ENCODE results near the gene ARAP3.

The ARAP3 gene

DNA sequence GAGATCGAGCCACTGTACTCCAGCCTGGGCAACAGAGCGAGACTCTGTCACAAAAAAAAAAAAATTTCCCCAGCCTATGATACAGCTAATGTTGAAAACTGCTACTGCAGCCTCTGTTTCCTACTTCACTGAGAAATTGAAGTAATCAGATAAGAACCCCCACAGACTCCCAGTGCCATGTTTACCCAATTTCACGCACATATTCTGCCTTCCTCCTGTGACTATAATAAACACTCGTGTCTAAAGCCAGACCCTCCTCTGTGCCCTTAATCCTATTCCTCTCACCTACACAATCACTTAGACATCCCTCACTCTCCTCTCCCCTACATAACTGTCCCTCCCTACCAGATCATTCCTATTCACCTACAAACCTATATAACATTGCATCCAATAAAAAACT, 6.4 kb downstream of the ARAP3 start:
- in situ Hi-C loops (cut with MboI; ENCODE audit: low sequenced_read_pairs) = loop anchor here (10.0 to 25.0 kb wide), 2 partner anchors 279 to 462 kb away; partner anchors contain the start of gene PCDH12

DNA sequence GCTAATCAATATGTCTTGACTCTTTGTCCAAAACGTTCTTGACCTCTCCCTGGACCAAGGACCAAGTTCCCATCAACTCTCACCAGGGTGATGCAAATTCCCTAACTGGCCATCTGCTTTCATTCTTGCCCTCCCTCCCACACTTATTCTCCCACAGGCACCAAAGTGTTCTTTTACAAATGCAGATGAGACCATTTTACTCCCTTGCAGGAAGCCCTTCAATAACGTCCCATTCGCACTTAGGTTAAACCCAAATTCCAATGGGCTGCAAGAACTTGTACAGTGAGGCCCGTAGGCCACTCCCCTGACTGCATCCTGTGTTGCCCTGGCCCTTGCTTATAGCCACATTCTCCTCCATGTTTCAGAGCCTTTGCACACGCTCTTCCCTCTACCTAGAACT, 7.3 kb downstream of the ARAP3 start:
- in situ Hi-C loops (cut with MboI; ENCODE audit: low sequenced_read_pairs) = loop anchor here (10.0 to 25.0 kb wide), 2 partner anchors 280 to 463 kb away; partner anchors contain the start of gene PCDH12

DNA sequence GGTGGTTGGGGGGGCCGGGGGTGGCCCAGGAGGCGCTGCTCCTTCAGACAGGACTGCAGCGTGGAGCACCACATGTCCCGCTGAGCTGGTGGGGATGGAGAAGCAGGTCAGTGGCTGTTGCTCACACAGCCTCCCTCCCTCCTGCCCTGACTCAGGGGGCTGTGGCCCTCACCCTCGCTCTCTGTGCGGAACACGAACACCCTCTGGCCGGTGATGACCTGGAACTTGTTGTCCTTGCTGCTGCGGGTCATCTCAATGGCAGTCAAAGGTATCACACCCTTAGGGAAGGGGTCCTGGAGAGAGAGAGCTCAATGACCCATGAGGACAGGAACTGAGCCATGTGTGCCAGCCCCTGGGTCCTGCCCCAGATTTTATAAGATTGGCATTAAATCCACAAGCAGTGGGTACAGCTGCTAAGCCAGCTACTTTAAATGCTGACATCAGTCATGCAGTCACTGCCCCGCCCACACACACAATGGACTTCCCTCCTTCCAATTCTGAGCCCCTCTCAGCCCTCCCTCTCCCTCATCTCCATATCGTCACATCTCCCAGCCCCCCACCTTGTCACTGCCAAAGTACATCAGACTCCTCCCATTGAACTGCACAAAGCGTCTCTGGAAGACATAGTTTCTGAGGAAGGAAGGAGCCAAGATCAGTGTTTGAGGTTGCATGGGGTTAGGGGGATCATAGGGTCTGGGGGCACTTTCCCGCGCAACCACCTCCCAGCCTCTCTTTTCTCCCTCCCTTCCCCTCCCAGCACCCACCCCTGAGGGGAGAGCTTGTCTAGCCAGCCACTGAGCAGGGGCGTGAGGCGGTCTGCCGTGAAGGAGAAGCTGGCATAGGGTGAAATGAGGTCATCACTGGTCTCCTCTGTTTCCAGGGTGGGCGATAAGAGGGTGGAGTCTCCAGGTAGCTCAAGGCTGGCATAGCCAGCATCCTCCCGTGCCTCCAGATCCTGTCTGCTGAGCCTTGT, 8.9 kb downstream of the ARAP3 start:
- in situ Hi-C loops (cut with MboI; ENCODE audit: low sequenced_read_pairs) = loop anchor here (10.0 kb wide), 1 partner anchor 282 kb away; the partner anchor contains the start of gene PCDH12

DNA sequence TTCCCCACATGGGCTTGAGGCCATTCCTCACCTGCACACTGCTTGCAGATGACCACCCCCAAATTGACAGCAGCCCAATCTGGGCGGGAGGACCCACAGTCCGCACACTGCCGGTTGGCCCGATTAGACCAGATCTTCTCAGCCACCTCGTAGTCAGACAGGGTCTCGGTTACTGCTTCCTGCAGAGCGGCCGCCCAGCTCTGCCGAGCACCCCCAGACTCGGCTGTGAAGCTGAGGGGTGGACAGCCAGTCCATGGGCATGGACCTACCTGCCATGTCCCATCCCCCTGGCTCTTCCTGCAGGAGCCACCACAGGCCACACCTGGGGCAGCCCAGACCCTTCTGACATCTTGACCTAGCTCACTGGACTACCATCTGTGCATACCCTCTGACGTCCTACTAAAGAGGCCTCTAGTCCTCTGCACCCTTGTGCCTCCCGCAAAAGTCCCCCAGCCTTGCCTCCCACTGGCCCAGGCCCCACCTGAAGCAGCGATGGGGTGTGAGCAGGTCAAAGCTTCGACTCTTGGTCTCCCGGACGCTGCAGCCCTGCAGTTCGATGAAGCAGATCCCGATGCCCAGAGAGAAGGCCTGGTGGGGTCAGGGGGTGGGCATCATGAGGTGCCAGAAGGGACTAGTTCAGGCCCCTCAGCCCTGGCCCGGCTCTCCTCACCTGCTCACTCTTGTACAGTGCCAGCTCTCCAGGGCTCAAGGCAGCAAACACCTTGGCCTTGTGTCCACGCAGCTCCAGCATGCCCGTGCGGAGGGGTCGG, 9.8 kb downstream of the ARAP3 start:
- in situ Hi-C loops (cut with MboI; ENCODE audit: low sequenced_read_pairs) = loop anchor here (10.0 kb wide), 1 partner anchor 283 kb away; the partner anchor contains the start of gene PCDH12

DNA sequence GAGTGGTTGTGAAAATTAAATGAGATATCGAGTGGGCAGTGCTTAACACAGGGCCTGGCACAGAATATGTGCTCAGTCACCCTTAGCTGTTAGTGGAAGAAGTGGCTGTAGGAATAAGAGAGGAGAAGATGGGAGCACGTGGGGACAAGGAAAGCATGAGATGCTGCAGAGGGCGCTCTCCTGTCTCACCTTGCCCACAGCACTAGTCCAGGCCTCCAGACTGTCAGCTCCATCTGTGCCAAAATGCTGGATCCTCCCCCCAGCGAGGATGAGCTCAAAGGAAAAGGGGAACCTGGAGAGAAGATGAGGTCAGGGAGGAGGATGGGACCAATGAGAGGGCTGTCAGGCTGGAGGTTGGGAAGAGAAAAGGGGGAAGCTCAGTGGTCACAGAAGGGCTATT, 12.5 kb downstream of the ARAP3 start:
- in situ Hi-C loops (cut with MboI; ENCODE audit: low sequenced_read_pairs) = no loop called here

DNA sequence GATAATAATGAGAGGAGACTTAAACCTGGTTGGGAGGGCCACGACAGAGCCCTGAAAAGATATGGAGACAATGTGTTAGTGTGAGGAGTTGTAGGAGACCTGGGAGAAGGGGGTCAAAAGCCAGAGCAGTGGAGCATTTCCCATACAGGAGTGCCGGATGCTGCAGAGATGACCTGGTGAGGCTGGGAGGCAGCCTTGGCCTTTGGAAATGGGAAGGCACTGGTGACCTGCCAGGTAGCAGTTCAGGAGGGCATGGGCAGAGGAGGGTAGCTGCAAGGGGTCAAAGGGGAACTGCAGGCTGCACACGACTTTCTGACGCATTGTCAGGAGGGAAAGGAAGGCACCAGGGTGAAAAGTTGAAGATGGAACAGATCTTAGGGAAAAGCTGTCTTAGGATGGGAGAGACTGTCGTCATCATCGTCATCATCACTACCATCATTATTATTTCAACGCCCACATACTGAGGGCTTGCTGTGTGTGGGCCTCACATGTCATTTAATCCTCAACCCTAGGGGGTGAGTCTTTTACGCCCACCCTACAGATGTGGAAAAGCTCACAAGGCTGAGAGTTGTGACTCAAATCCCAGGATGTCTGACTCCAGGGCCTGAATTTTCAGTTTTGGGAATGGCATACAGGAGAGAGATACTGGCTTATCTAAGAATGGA, 13.3 kb downstream of the ARAP3 start:
- in situ Hi-C loops (cut with MboI; ENCODE audit: low sequenced_read_pairs) = no loop called here

DNA sequence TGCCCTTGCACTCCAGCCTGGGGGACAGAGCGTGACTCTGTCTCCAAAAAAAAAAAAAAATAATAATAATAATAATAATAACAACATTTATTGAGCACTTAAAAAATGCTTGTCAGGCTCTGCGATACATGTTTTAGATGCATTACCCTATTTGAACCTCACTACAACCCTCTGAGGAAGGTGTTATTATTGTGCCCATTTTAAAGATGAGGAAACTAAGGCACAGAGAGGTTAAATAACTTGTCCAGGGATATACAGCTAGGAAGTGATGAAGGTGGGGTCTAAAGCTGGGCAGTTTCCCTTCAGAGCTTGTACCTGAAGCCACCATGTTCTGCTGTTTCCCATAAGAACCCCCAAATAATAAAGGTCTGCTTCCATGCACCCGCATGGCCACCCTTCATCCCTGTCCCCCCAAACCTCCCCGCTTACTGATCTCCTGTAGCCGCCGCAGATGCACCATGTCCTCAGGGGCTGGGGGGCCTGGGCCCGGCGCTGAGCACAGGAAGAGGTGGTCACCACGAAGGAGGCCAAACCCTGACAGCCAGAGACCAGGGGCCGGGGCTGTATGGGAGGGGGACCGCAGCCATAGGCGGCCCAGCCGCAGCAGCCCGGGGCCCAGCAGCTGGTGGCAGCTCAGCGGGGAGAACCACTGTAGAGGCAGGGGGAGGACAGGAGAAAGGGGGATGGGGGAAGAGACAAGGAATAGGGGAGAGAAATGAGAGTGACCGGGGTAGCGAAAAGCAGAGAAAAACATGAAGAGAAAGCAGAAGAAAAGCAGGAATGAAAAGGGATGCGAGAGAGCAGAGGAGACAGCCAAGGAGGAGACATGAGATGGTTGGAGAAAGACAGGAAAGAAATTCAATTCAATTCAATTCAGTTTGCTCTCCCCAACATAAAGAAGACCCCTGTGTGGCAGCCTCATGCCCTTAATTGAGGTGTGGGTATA, 15.8 kb downstream of the ARAP3 start:
- in situ Hi-C loops (cut with MboI; ENCODE audit: low sequenced_read_pairs) = no loop called here

DNA sequence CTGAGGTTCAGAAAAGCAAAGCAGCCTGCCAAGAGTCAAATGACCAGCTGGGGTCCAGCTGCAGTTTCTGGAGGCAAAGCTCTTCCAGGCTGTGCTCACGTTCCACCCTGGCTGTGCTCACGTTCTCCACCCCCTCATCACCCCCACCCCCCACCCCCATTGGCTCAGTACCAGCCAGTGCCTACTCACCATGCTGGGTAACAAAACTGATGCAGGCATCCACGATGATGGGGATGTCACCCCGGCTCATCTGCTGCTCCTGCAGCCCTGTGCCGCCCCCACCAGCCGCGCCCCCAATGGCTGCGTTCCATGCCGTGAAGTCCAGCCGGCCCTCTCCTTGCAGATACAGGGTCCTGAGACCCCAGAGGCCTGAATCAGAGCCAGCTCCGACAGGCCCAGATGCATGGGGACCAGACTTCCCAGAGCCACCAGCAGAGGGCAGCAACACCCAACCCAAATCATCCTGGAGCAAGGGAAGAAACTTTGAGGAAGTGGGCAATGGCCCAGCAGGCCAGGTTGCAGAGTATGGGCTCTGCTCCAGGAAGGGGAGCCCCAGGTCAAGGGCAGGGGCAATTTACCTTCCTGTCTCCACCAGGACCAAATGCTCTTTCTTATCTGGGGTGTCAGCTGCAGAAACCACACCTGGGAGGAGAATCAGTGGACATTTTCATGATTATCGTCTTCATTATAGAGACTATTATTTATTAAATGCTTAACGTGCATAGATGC, 17.1 kb downstream of the ARAP3 start:
- in situ Hi-C loops (cut with MboI; ENCODE audit: low sequenced_read_pairs) = no loop called here

DNA sequence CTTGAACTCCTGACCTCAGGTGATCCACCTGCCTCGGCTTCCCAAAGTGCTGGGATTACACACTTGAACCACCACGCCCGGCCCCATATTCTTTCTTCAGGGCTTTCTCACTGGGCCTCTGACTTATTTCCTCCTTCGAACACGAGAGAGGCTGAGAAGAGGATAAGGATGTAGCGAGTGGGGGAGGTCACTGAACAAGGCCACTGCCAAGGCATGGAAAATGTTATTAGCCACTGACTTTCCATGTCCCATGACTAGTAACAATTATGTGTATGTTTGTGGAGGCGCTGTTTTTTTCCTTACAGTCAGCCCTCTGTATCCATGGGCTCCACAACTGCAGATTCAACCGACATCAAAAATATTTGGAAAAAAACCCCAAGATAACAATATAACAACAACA, 18.5 kb downstream of the ARAP3 start:
- in situ Hi-C loops (cut with MboI; ENCODE audit: low sequenced_read_pairs) = no loop called here

DNA sequence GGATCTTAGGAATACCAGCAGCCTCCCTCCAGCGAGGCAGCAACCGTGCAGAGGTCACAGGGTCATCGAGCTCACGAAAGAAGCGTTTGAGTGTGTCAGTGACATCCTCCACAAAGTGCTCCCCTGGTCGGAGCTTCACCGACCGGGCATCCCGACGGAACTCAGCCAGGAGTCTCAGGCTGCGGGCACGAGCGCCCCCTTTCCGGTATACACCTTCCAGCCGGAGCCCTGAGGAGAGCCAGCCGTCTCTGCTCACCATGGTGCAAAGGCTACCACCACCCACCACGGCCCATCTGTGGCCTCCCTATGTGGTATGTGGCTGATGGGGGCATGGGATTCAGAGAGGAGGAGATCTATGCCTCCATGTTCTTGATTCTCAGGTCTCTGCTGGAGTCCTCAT, 20.0 kb downstream of the ARAP3 start:
- in situ Hi-C loops (cut with MboI; ENCODE audit: low sequenced_read_pairs) = no loop called here

DNA sequence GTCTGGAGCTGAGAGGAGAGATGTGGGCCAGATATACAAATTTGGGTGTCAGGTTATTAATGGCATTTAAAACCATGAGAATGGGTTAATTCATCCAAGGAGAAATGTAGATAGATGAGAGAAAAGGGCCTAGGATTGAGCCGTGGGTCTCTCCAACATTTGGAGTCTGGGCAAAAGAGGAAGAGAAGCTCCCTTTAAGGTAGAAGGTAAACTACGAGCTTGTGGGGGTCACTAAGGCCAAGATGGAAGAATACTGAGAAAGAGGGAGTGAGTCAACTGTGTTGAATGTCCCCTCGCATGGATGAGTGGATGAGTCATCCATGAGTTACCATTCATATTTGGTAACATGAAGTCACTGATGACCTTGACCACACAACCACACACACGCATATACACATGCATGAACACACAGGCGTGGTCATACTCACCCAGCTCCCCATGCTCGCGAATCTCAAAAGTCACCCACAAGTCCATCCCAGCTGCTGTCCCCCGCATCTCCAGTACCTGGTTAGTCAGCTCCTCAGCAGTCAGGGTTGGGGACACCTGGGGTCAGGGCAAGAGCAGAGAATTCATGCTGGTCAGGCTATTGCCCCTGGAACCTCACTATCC, 24.0 kb downstream of the ARAP3 start:
- in situ Hi-C loops (cut with MboI; ENCODE audit: low sequenced_read_pairs) = no loop called here

DNA sequence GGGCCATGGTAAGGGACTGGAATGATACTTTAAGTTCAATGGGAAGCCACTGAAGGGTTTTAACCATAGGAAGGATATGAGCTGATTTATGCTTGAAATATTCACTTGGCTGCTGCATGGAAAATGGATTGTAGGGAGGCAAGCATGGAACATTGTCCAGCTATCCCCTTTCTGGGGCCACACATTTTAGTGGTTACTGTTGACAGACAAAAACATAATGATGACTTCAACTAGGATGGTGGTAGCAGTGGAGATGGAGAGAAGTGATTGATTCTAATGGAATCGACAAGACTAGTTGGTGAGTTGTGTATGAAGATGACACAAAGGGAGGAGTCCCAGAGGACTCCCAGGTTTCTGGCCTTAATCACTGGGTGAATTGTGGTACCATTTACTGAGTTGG, 24.6 kb downstream of the ARAP3 start:
- in situ Hi-C loops (cut with MboI; ENCODE audit: low sequenced_read_pairs) = no loop called here

DNA sequence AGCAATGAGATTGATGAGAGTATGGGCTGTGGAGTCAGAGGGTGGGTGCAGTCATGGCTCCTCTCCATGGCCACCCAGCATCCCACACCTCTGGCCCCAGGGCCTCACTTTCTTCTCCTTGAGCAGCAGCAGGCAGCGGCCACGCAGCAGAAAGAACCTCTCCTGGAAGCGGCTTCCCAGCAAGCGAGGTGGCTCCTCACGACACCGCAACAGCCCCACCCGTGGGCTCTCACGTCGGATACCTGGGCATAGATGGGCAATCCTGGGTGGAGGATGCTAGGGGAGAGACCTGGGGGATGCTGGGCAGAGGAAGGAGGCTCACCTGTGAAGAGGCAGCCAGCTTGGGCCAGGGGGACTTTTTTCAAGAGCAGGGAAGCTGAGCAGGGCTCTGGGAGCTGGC, 25.6 kb downstream of the ARAP3 start:
- in situ Hi-C loops (cut with MboI; ENCODE audit: low sequenced_read_pairs) = no loop called here

DNA sequence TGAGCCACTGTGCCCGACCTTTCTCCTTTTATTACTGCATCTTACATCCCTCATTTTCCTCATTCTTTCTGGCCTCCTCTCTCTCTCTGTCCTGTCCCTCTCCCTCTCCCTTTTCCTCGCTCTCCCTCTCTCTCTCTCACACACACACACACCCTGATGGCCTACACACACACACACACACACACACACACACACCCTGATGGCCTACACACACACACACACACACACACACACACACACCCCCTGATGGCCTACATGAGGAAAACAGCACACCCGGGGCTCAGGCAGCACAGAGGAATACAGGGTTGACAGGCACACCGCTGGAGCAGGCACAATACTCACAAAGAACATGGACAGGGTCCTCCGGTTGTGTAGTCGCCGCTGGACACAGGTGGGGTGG, 27.0 kb downstream of the ARAP3 start:
- in situ Hi-C loops (cut with MboI; ENCODE audit: low sequenced_read_pairs) = no loop called here

DNA sequence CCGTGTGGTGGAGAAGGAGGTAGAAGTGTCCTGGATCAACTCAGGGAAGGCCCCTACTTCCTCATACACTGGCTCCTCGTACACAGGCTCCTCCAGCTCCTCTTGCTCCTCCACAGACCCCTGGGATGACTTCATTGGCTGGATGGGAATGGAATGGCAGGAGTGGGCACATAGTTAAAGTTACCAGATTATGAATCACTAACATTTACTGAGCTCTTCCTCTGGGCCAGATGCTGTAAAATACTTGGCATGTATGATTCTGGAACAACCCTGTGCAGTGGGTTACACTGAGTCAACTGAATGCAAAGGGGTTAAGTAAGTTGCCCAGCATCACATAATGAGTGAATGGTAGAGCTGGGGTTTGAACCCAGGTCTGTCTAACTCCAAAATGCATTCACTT, 27.7 kb downstream of the ARAP3 start:
- in situ Hi-C loops (cut with MboI; ENCODE audit: low sequenced_read_pairs) = no loop called here

DNA sequence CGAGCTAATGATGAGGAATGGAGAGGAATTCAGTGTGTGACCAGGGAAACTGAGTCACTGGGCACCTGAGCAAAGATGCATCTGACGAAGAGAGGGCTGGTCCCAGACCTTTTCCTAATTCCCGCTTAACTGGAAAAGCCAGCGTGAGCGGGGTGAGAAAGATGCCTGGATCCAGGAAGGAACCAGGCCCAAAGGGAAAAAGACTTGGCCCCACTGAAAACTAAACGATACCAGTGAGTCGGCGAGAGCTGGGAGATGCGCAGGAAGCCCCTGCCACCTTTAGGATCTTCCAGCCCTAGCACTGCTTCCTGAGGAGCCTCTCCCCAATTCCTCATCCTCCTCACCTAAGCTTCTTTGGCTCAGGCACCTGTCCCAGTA, 30.3 kb downstream of the ARAP3 start:
- in situ Hi-C loops (cut with MboI; ENCODE audit: low sequenced_read_pairs) = no loop called here

DNA sequence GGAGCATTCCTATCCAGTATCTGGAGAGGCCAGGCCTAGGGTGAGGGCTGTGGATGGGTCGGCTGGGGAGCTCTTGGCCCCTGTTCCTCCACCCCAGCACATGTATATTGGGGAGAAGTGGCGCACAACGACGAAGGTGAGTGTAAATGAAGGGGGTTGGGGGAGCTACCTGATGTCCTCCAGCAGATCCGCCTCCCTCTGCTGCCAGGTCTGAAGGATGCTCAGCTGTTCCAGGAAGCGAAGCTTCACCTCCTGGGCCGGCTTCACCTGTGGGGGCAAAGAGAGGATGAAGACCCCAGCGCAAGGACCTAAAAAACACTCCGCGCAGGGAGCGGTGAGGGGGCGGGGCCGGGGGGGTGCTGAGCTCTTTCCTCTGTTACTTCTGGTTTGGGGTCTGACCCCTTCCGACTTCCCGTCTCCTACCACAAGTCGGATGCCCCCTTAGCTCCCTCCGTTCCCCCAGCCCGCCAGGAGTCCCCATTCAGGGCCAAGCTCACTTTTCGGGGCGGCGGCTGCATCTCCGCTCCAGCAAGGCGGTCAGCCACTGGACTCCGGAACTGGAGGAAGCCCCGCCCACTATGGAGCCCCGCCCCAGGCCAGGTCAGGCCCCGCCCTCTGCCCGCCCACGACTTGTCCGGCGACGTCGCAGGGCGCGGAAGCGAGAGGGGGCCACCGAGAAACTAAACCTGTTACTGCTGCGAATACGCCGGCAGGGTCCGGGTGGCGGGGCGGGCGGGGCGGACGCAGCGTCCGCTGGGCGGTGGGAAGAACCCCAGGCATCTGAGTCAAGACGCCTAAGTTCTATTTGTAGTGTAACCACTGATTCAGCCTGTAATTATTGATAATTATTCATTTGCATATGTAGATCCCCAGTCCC, 30.9 kb downstream of the ARAP3 start, which contains the start of gene FCHSD1:
Gene FCHSD1, minus strand, starts transcription at position 568 of the 877 bp plus-strand sequence. Its CDS starts 50 bp downstream, at position 518.
- in situ Hi-C loops (cut with MboI; ENCODE audit: low sequenced_read_pairs) = no loop called here

DNA sequence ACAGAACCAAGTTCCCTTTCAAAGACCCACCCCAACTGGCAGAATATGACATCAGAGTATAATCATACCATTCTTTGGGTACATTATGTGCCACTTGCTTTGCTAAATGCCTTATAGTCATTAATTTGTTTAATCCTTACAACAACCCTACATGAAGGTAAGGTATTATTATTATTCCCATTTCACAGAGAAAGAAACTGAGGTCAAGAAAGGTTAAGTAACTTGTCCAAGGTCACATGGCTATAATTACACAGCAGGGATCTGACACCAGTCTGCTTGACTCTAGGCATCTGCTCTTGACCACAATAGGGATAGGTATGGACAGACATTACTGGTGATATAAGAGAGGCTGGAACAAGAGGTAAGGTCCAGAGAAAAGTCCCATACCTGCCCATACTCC, 32.1 kb downstream of the ARAP3 start:
- in situ Hi-C loops (cut with MboI; ENCODE audit: low sequenced_read_pairs) = no loop called here

Measured in HL-60/S4 treated with retinoic acid at 250 ng/mL for 4 days and 3 days (cell line).